DND-41 (cell line): ENCODE measurements around the gene KRCC1.
"Not testable (repeated sequence)": the region's sequence is repeated elsewhere in the genome, so short reads cannot be mapped to it uniquely, and the experiment has no call there.

Experiments
- EZH2 ChIP-seq: IDR thresholded peaks from 3 replicates; pipeline ENCODE4 v1.6.1; 2012; ENCODE audit warnings: borderline replicate concordance, low read depth, mild to moderate bottlenecking, moderate library complexity, low read length, inconsistent platforms; ENCODE audit not compliant: severe bottlenecking
- TF ChIP-seq, protein P1 (sequence below): IDR thresholded peaks from 2 replicates; pipeline ENCODE4 v1.5.1; 2012; ENCODE audit warnings: borderline replicate concordance, low read length, moderate library complexity, mild to moderate bottlenecking; ENCODE audit not compliant: poor library complexity, severe bottlenecking; ENCODE audit errors: extremely low read depth

DNA sequence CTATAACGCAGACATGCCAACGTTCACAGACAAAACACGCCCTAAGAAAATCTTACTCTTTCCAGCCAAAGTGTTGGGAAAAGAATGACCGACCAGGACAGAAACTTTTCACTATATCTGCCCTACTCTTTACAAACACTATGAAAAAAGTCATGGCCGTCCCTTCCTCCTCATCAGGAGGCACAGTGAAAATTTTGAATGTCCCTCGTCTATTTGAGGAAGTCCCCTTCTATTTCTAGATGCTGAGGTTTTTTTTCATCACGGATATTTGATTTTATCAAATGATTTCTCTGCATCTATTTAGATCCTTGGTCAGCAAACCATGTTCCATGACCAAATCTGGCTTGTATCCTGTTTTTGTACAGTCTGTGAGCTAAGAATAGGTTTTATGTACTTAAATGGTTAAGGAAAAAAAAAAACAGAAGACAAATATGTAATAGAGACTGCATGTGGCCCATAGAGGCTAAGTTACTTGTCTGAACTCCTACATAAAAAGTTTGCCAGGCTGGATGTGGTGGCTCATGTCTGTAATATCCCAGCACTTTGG is 61.2 kb downstream of the KRCC1 start:
- TF ChIP-seq, protein P1, sequence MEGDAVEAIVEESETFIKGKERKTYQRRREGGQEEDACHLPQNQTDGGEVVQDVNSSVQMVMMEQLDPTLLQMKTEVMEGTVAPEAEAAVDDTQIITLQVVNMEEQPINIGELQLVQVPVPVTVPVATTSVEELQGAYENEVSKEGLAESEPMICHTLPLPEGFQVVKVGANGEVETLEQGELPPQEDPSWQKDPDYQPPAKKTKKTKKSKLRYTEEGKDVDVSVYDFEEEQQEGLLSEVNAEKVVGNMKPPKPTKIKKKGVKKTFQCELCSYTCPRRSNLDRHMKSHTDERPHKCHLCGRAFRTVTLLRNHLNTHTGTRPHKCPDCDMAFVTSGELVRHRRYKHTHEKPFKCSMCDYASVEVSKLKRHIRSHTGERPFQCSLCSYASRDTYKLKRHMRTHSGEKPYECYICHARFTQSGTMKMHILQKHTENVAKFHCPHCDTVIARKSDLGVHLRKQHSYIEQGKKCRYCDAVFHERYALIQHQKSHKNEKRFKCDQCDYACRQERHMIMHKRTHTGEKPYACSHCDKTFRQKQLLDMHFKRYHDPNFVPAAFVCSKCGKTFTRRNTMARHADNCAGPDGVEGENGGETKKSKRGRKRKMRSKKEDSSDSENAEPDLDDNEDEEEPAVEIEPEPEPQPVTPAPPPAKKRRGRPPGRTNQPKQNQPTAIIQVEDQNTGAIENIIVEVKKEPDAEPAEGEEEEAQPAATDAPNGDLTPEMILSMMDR = not testable (repeated sequence)
- not testable (repeated sequence) for TF ChIP-seq EZH2
